IPS DF 19.7 (cell line): ENCODE data around the gene KICS2.

Experiments used
- DNase-seq: peaks from one replicate; pipeline ENCODE4 v3.0.0-alpha.2; 2013; ENCODE audit warnings: low read depth, low spot score

KICS2 gene

DNA sequence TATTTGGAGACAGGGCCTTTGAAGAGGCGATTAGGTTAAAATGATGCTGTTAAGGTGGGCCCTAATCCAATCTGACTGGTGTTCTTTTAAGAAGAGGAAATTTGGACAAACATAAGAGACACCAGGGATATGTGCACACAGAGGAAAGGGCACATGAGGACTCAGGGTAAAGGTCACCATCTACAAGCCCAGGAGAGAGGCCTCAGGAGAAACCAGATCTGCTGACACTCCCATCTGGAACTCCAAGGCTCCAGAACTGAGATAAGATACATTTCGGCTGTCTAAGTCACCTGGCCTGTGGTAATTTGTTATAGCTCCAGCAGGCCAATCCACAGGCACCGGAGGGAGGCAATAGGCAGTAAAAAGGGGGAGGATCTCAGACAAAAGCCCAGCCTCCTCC, 48.6 kb downstream of the KICS2 start:
- no peak for DNase-seq
